HepG2 (cell line): ENCODE data around the gene UBE2Q2. TPM values are rescaled to one million over a fixed set of nuclear protein-coding genes. Genes with fewer than 3 reads are reported as not detected.

Source experiments
- AFF4 ChIP-seq: sonication (generic); formaldehyde crosslinking; IDR thresholded peaks from 2 replicates; pipeline ENCODE4 v1.4.0; 2020; ENCODE audit warnings: missing genetic modification reagents
- AGO2 ChIP-seq: fragments of 200-400 bp; formaldehyde crosslinking; optimal IDR thresholded peaks from 2 replicates; pipeline ENCODE3; 2017; ENCODE audit warnings: mild to moderate bottlenecking, low read depth, low read length, moderate library complexity
- BCLAF1 ChIP-seq: fragments of 450-650 bp; IDR thresholded peaks from 2 replicates; pipeline ENCODE4 v1.6.1; 2017; ENCODE audit warnings: mild to moderate bottlenecking
- CEBPB ChIP-seq: IDR thresholded peaks from 2 replicates; pipeline ENCODE4 v1.6.1; 2011; ENCODE audit warnings: low read depth, low read length, improper control_type of control experiment, borderline replicate concordance
- CHCHD3 ChIP-seq: sonication (generic); formaldehyde crosslinking; IDR thresholded peaks from 2 replicates; pipeline ENCODE4 v1.8.0; 2022; ENCODE audit warnings: mild to moderate bottlenecking, missing genetic modification reagents, moderate library complexity
- ELK4 ChIP-seq: sonication (generic); formaldehyde crosslinking; IDR thresholded peaks from 2 replicates; pipeline ENCODE4 v1.9.0; 2021; ENCODE audit warnings: missing genetic modification reagents, borderline replicate concordance
- EZH2 ChIP-seq: conservative IDR thresholded peaks from 2 replicates; pipeline ENCODE4 v1.6.1; 2012; ENCODE audit warnings: mild to moderate bottlenecking, low read depth, low read length, moderate library complexity
- GFI1 ChIP-seq: sonication (generic); formaldehyde crosslinking; IDR thresholded peaks from 2 replicates; pipeline ENCODE4 v1.5.0; 2020; ENCODE audit warnings: missing genetic modification reagents, mild to moderate bottlenecking, borderline replicate concordance
- GMEB1 ChIP-seq: sonication (generic); formaldehyde crosslinking; IDR thresholded peaks from 2 replicates; pipeline ENCODE4 v1.5.1; 2020; ENCODE audit warnings: missing genetic modification reagents, mild to moderate bottlenecking, borderline replicate concordance
- HNRNPL ChIP-seq: fragments of 200-400 bp; formaldehyde crosslinking; IDR thresholded peaks from 2 replicates; pipeline ENCODE4 v1.6.1; 2017; ENCODE audit warnings: mild to moderate bottlenecking, low read depth, low read length
- IRF2 ChIP-seq: IDR thresholded peaks from 2 replicates; pipeline ENCODE4 v1.6.1; 2018; ENCODE audit warnings: missing genetic modification reagents, missing compliant biosample characterization
- KAT8 ChIP-seq: IDR thresholded peaks from 2 replicates; pipeline ENCODE4 v1.6.1; 2016; ENCODE audit warnings: missing genetic modification reagents, missing compliant biosample characterization
- NKX3-1 ChIP-seq: sonication (generic); formaldehyde crosslinking; IDR thresholded peaks from 2 replicates; pipeline ENCODE4 v1.5.0; 2020; ENCODE audit warnings: missing genetic modification reagents
- RAD51 ChIP-seq: fragments of 450-650 bp; IDR thresholded peaks from 2 replicates; pipeline ENCODE4 v1.6.1; 2016; ENCODE audit warnings: borderline replicate concordance
- RXRB ChIP-seq: IDR thresholded peaks from 2 replicates; pipeline ENCODE4 v1.6.1; 2016; ENCODE audit warnings: borderline replicate concordance, missing genetic modification reagents, missing compliant biosample characterization
- ZNF503 ChIP-seq: sonication (generic); formaldehyde crosslinking; IDR thresholded peaks from 2 replicates; pipeline ENCODE4 v1.4.0; 2020; ENCODE audit warnings: missing genetic modification reagents
- ZNF543 ChIP-seq: sonication (generic); formaldehyde crosslinking; IDR thresholded peaks from 2 replicates; pipeline ENCODE4 v1.4.0; 2020; ENCODE audit warnings: mild to moderate bottlenecking, missing genetic modification reagents
- polyA plus RNA-seq, 8 experiments: library from polyadenylated mRNA; depleted of rRNA in 3 of 8; stranded (reverse) in 7 of 8; unstranded in 1 of 8; fragments of >200 nt; fragmentation: Illumina TruSeq in 4 of 8; extraction: Trizol in 4 of 8; gene quantifications; 2 replicates each; pipeline versions ENCODE4 v1.2.1 to v1.2.3, GENCODE V29; 2011 to 2016; ENCODE audit warnings: low read depth in 4 of 8, missing spikeins in 1 of 8, mixed read lengths in 1 of 8; ENCODE audit not compliant: insufficient read depth in 1 of 8
- total RNA-seq, 5 experiments: library from RNA; depleted of rRNA; stranded (reverse); fragments of >200 nt; fragmentation: Illumina TruSeq; extraction: Trizol; gene quantifications; 2 replicates each; pipeline ENCODE4 v1.2.3, GENCODE V29; 2016; ENCODE audit warnings: low read depth in 1 of 5

The UBE2Q2 gene
- total and polyA plus RNA-seq, 2 of the 13 experiments (the other 11 are each of a cell fraction or from before 2014, with no cell fraction given), result 10.6 to 20.4 TPM

- TF ChIP-seq BCLAF1 (no peak), GMEB1 (CRISPR knock-in tag) (0 out of 2 replicates have a peak, but pooled peaks have one; percentile 34), AFF4 (CRISPR knock-in tag) (no peak), ZNF503 (CRISPR knock-in tag) (no peak), HNRNPL (no peak), IRF2 (CRISPR knock-in tag) (no peak), RXRB (CRISPR knock-in tag) (no peak), ZNF543 (peak; percentile 78), NKX3-1 (CRISPR knock-in tag) (no peak), CHCHD3 (CRISPR knock-in tag) (no peak), AGO2 (no peak), GFI1 (CRISPR knock-in tag) (no peak; the same call in 1 of the 2 replicates), EZH2 (no peak), RAD51 (no peak), KAT8 (CRISPR knock-in tag) (no peak), ELK4 (CRISPR knock-in tag) (no peak), CEBPB (no peak)
These were observed at the start of gene UBE2Q2 (continued) for GRCh38 chr15:75842722-75843677.
